Measurements from ENCODE around the gene WDR86. TPM values are rescaled to one million over a fixed set of nuclear protein-coding genes. Genes with fewer than 3 reads are reported as not detected.

The WDR86 gene
- total RNA-seq, 1 experiment from 2014 or later: not detected

- CTCF ChIA-PET: no interaction called here
- Histone ChIP-seq H3K27ac (ENCODE audit: low read depth, low read length) (no peak overlapping the region), H3K79me2 (ENCODE audit: insufficient read depth, low read length) (no peaks in the 10 kb centered on the region), H3K9ac (ENCODE audit: low read length) (no peak overlapping the region), H3K36me3 (ENCODE audit: control insufficient read depth in 1 of 2, insufficient read depth in 2 of 2, low read length in 2 of 2) (no peaks in the 10 kb centered on the region), H3K4me3 (replicated peaks in 1 of 2; ENCODE audit: low read depth in 1 of 2, low read length in 2 of 2) (no peak overlapping the region), H2AFZ (ENCODE audit: low read depth, low read length, poor library complexity, severe bottlenecking) (no peak overlapping the region), H3K9me3 (ENCODE audit: control insufficient read depth in 1 of 2, insufficient read depth in 1 of 2, low read depth in 1 of 2, low read length in 2 of 2) (no peaks in the 10 kb centered on the region), H4K20me1 (ENCODE audit: insufficient read depth) (no peaks in the 10 kb centered on the region), H3K4me1 (ENCODE audit: control insufficient read depth in 1 of 2, insufficient read depth in 2 of 2, low read length in 2 of 2) (peaks cover 40 to 47% of the 10 kb centered on the region in 2 experiments), H3K9me2 (ENCODE audit: insufficient read depth) (no peaks in the 10 kb centered on the region), H3K4me2 (ENCODE audit: low read length) (no peak overlapping the region), H3K27me3 (ENCODE audit: insufficient read depth, low read length) (no peaks in the 10 kb centered on the region)
- POLR2A ChIA-PET: no interaction called here
- ATAC-seq: no peak
- no peak for TF ChIP-seq CEBPB (IDR thresholded peaks at IDR 0.05; ENCODE audit: low read depth)
- TF ChIP-seq EZH2 (IDR thresholded peaks at IDR 0.05): no peak
- TF ChIP-seq, protein P1, sequence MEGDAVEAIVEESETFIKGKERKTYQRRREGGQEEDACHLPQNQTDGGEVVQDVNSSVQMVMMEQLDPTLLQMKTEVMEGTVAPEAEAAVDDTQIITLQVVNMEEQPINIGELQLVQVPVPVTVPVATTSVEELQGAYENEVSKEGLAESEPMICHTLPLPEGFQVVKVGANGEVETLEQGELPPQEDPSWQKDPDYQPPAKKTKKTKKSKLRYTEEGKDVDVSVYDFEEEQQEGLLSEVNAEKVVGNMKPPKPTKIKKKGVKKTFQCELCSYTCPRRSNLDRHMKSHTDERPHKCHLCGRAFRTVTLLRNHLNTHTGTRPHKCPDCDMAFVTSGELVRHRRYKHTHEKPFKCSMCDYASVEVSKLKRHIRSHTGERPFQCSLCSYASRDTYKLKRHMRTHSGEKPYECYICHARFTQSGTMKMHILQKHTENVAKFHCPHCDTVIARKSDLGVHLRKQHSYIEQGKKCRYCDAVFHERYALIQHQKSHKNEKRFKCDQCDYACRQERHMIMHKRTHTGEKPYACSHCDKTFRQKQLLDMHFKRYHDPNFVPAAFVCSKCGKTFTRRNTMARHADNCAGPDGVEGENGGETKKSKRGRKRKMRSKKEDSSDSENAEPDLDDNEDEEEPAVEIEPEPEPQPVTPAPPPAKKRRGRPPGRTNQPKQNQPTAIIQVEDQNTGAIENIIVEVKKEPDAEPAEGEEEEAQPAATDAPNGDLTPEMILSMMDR (IDR thresholded peaks at IDR 0.05 in 2 of 3, conservative IDR thresholded peaks at IDR 0.05 in 1 of 3; ENCODE audit: borderline replicate concordance in 1 of 3, insufficient read depth in 1 of 3, low read depth in 2 of 3, low read length in 2 of 3): no peak
- no peak for TF ChIP-seq JUND (IDR thresholded peaks at IDR 0.05)
- TF ChIP-seq ZNF274 (IDR thresholded peaks at IDR 0.05; ENCODE audit: low read depth, low read length): no peak
- no peak for TF ChIP-seq POLR2A (IDR thresholded peaks at IDR 0.05; ENCODE audit: borderline replicate concordance, extremely low read depth, insufficient read depth, insufficient read length)
- TF ChIP-seq ZBTB33 (IDR thresholded peaks at IDR 0.05; ENCODE audit: extremely low read depth, insufficient replicate concordance, low read length): no peak
- TF ChIP-seq EZH2phosphoT487 (IDR thresholded peaks at IDR 0.05; ENCODE audit: borderline replicate concordance): no peak
- no peak for TF ChIP-seq TCF7L2 (IDR thresholded peaks at IDR 0.05; ENCODE audit: borderline replicate concordance, extremely low read depth, insufficient read depth, insufficient read length)
- TF ChIP-seq RAD21 (IDR thresholded peaks at IDR 0.05; ENCODE audit: low read depth): no peak
- no peak for TF ChIP-seq ZFX (IDR thresholded peaks at IDR 0.05)
- TF ChIP-seq POLR2AphosphoS5 (IDR thresholded peaks at IDR 0.05; ENCODE audit: low read depth, low read length): no peak
- no peak for TF ChIP-seq ELF1 (IDR thresholded peaks at IDR 0.05; ENCODE audit: borderline replicate concordance, low read depth)
- TF ChIP-seq SP1 (IDR thresholded peaks at IDR 0.05; ENCODE audit: low read depth): no peak
- intact Hi-C loops (cut with micrococcal nuclease): no loop called here
- DNase-seq (ENCODE audit: low read depth, low spot score): no peak
- BruUV-seq (replicated peaks): no TSS peak
- RAD21 ChIA-PET (ENCODE audit: low non-redundant PET in 1 of 2, low total read pairs in 2 of 2, uncharacterized antibody in 2 of 2, unreplicated experiment in 2 of 2): no interaction called here
Observed at GRCh38 chr7:151431281-151431767, 21.5 kb upstream of the WDR86 start.

Measured in HCT116 (cell line).